H9 (cell line): Measurements from ENCODE around the gene TRHDE. TPM values are rescaled to one million over a fixed set of nuclear protein-coding genes. Genes with fewer than 3 reads are reported as not detected.

Experiments used
- DNase-seq: peaks from one replicate; pipeline ENCODE4 v3.0.0-alpha.2; 2017
- H2AFZ ChIP-seq: one replicate; pipeline ENCODE4 v1.6.1; 2013; ENCODE audit warnings: mild to moderate bottlenecking, low read length, control low read depth, moderate library complexity
- H2AK5ac ChIP-seq: 2 replicates; pipeline ENCODE4 v1.6.1; 2013; ENCODE audit warnings: low read length, control low read depth, mixed read lengths; ENCODE audit not compliant: insufficient read length
- H2BK120ac ChIP-seq: one replicate; pipeline ENCODE4 v1.6.1; 2013; ENCODE audit warnings: low read depth, mild to moderate bottlenecking, low read length, control low read depth, inconsistent platforms; ENCODE audit not compliant: poor library complexity, severe bottlenecking
- H2BK12ac ChIP-seq: 2 replicates; pipeline ENCODE4 v1.6.1; 2013; ENCODE audit warnings: low read length, control low read depth, mixed read lengths, low read depth; ENCODE audit not compliant: insufficient read length
- H2BK15ac ChIP-seq: 2 replicates; pipeline ENCODE4 v1.6.1; 2013; ENCODE audit warnings: low read depth, low read length, control low read depth
- H2BK20ac ChIP-seq: one replicate; pipeline ENCODE4 v1.6.1; 2013; ENCODE audit warnings: low read depth, mild to moderate bottlenecking, low read length, control low read depth, inconsistent platforms; ENCODE audit not compliant: poor library complexity, severe bottlenecking
- H2BK5ac ChIP-seq: 2 replicates; pipeline ENCODE4 v1.6.1; 2013; ENCODE audit warnings: low read length, control low read depth, mixed read lengths; ENCODE audit not compliant: insufficient read length
- H3K14ac ChIP-seq: 2 replicates; pipeline ENCODE4 v1.6.1; 2013; ENCODE audit warnings: low read length, control low read depth; ENCODE audit not compliant: insufficient read depth
- H3K18ac ChIP-seq: 2 replicates; pipeline ENCODE4 v1.6.1; 2013; ENCODE audit warnings: low read depth, mild to moderate bottlenecking, mixed read lengths, low read length, control low read depth; ENCODE audit not compliant: insufficient read length
- H3K23ac ChIP-seq: 2 replicates; pipeline ENCODE4 v1.6.1; 2013; ENCODE audit warnings: low read length, control low read depth, mixed read lengths, low read depth; ENCODE audit not compliant: insufficient read length
- H3K23me2 ChIP-seq: 2 replicates; pipeline ENCODE4 v1.6.1; 2013; ENCODE audit warnings: low read depth, mild to moderate bottlenecking, mixed read lengths, low read length, control low read depth; ENCODE audit not compliant: insufficient read length, poor library complexity, severe bottlenecking
- H3K27ac ChIP-seq: 2 replicates; pipeline ENCODE4 v1.5.1; 2013; ENCODE audit warnings: low read length, control low read depth, mixed read lengths, low read depth; ENCODE audit not compliant: insufficient read length
- H3K27me3 ChIP-seq: 2 replicates; pipeline ENCODE4 v1.6.1; 2013; ENCODE audit warnings: low read length, control low read depth, inconsistent platforms; ENCODE audit not compliant: insufficient read depth
- H3K4ac ChIP-seq: 2 replicates; pipeline ENCODE4 v1.6.1; 2013; ENCODE audit warnings: low read depth, mild to moderate bottlenecking, control low read depth, inconsistent platforms, low read length, moderate library complexity
- H3K4me1 ChIP-seq: 2 replicates; pipeline ENCODE4 v1.6.1; 2013; ENCODE audit warnings: low read length, control low read depth, inconsistent platforms; ENCODE audit not compliant: insufficient read depth
- H3K4me2 ChIP-seq: 2 replicates; pipeline ENCODE4 v1.6.1; 2013; ENCODE audit warnings: low read length, control low read depth, mixed read lengths; ENCODE audit not compliant: insufficient read length, insufficient read depth
- H3K56ac ChIP-seq: 2 replicates; pipeline ENCODE4 v1.6.1; 2013; ENCODE audit warnings: low read depth, mild to moderate bottlenecking, mixed read lengths, low read length, control low read depth; ENCODE audit not compliant: insufficient read length
- H3K79me1 ChIP-seq: 2 replicates; pipeline ENCODE4 v1.6.1; 2013; ENCODE audit warnings: low read depth, mild to moderate bottlenecking, moderate library complexity, low read length, control low read depth, inconsistent platforms; ENCODE audit not compliant: insufficient read depth, poor library complexity, severe bottlenecking
- H3K79me2 ChIP-seq: 2 replicates; pipeline ENCODE4 v1.6.1; 2013; ENCODE audit warnings: low read length, control low read depth, inconsistent platforms; ENCODE audit not compliant: insufficient read depth
- H3K9ac ChIP-seq: 2 replicates; pipeline ENCODE4 v1.6.1; 2013; ENCODE audit warnings: low read length, control low read depth, mixed read lengths; ENCODE audit not compliant: insufficient read length; ENCODE audit errors: extremely low read depth
- H3K9me3 ChIP-seq: one replicate; pipeline ENCODE4 v1.6.1; 2013; ENCODE audit warnings: low read depth, low read length, inconsistent platforms; ENCODE audit not compliant: control insufficient read depth
- H3T11ph ChIP-seq: one replicate; pipeline ENCODE4 v1.6.1; 2013; ENCODE audit warnings: mild to moderate bottlenecking, low read length, control low read depth, inconsistent platforms
- H4K20me1 ChIP-seq: one replicate; pipeline ENCODE4 v1.6.1; 2013; ENCODE audit not compliant: control insufficient read depth, insufficient read length, insufficient read depth
- H4K5ac ChIP-seq: 2 replicates; pipeline ENCODE4 v1.6.1; 2013; ENCODE audit warnings: low read depth, mild to moderate bottlenecking, mixed read lengths, low read length, control low read depth; ENCODE audit not compliant: insufficient read length
- H4K8ac ChIP-seq: replicated peaks from 2 replicates; pipeline ENCODE4 v1.6.1; 2013; ENCODE audit warnings: low read length, control low read depth, mixed read lengths, low read depth; ENCODE audit not compliant: insufficient read length
- H4K91ac ChIP-seq: 2 replicates; pipeline ENCODE4 v1.6.1; 2013; ENCODE audit warnings: low read depth, mild to moderate bottlenecking, moderate library complexity, mixed read lengths, low read length, control low read depth; ENCODE audit not compliant: insufficient read length
- H3K27ac Mint-ChIP-seq, 3 experiments: 2 replicates in 2 of 3; 3 replicates in 1 of 3; pipeline ENCODE4 v1.8.0; 2020 to 2021; ENCODE audit warnings: mixed read lengths in 3 of 3, mild to moderate bottlenecking in 1 of 3, moderate library complexity in 1 of 3
- H3K27me3 Mint-ChIP-seq: 2 replicates; pipeline ENCODE4 v1.8.0; 2021; ENCODE audit warnings: low read depth, mild to moderate bottlenecking, moderate library complexity, mixed read lengths
- H3K36me3 Mint-ChIP-seq, 3 experiments: 2 replicates in 2 of 3; 3 replicates in 1 of 3; pipeline ENCODE4 v1.8.0; 2020 to 2021; ENCODE audit warnings: low read depth in 3 of 3, mixed read lengths in 3 of 3; ENCODE audit not compliant: insufficient read depth in 1 of 3
- H3K4me1 Mint-ChIP-seq, 2 experiments: 2 replicates each; pipeline ENCODE4 v1.8.0; 2020; ENCODE audit warnings: mixed read lengths in 2 of 2
- H3K4me3 Mint-ChIP-seq, 2 experiments: 2 replicates in 1 of 2; 3 replicates in 1 of 2; pipeline ENCODE4 v1.8.0; 2020 to 2021; ENCODE audit warnings: mild to moderate bottlenecking in 2 of 2, mixed read lengths in 2 of 2, moderate library complexity in 1 of 2
- H3K9me3 Mint-ChIP-seq, 2 experiments: 2 replicates in 1 of 2; 3 replicates in 1 of 2; pipeline ENCODE4 v1.8.0; 2020; ENCODE audit warnings: mild to moderate bottlenecking in 2 of 2, mixed read lengths in 2 of 2, moderate library complexity in 1 of 2
- CTCF ChIP-seq: fragments of 200-600 bp; sonication (generic); conservative IDR thresholded peaks from 3 replicates; pipeline ENCODE4 v1.8.0; 2021; ENCODE audit warnings: antibody characterized with exemption, mild to moderate bottlenecking
- WGBS: extraction: QIAGEN DNeasy Blood & Tissue Kit; methylation state at CpG from one replicate; pipeline ENCODE4 v1.1.7; 2013; ENCODE audit warnings: missing lambda C conversion rate, low lambda C conversion rate, mixed read lengths; ENCODE audit not compliant: insufficient read length; ENCODE audit errors: extremely low coverage; 5-methylcytosine and 5-hydroxymethylcytosine counted together
- total RNA-seq: library from RNA; stranded (reverse); gene quantifications from 2 replicates; pipeline ENCODE4 v1.2.1, GENCODE V29; 2021

TRHDE gene
- total RNA-seq, 1 experiment from 2014 or later, result 1.0 TPM

DNA sequence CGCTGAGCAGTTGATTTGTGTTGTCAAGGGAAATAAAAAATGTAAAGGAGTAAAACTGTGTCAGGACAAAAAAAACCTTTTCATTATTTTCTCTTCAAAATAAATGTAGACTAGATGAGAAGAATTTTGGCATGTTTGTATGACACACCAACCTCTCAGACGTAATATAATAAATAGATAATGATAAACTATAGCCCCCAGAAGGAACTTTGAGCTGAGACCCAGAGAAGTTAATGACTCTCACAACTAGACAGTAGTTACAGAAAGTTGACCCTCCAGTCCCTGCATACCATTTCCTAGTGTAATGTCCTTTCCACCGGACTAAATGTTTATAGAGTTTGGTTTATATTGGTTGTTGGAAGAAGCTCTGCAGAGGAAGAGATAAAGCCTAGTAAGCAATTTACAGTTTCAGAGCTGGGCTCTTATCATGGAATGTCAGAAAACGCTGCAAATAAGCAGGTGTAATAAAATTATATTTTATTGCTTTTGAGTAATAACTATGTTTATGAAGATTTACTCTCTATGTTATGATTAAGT is 97.3 kb downstream of the TRHDE start:
- H3K27me3 Mint-ChIP-seq, result no peaks in the 10 kb centered on the region
- H3K23me2 ChIP-seq, result no peaks in the 10 kb centered on the region
- WGBS, result no CpG with 5 or more reads among the region's 4 CpGs

More for the DNA sequence above, 97.3 kb downstream of the TRHDE start:
- Histone ChIP-seq H3K23ac (no peak overlapping the region), H4K91ac (no peak overlapping the region), H3K9ac (no peak overlapping the region), H4K8ac (no peak overlapping the region), H2BK120ac (no peak overlapping the region), H3K4me1 (no peaks in the 10 kb centered on the region), H4K5ac (no peak overlapping the region), H3K79me1 (no peaks in the 10 kb centered on the region), H3K27me3 (no peaks in the 10 kb centered on the region), H2BK12ac (no peak overlapping the region), H3K27ac (no peak overlapping the region), H3T11ph (no peak overlapping the region), H3K14ac (no peak overlapping the region), H2BK5ac (no peak overlapping the region), H4K20me1 (no peaks in the 10 kb centered on the region), H3K79me2 (no peaks in the 10 kb centered on the region), H2AK5ac (no peak overlapping the region), H2BK15ac (no peak overlapping the region), H3K56ac (no peak overlapping the region), H2BK20ac (no peak overlapping the region), H3K4me2 (no peak overlapping the region), H3K18ac (no peak overlapping the region), H3K4ac (no peak overlapping the region), H3K9me3 (no peaks in the 10 kb centered on the region), H2AFZ (no peak overlapping the region)
- no peak for TF ChIP-seq CTCF
- Mint-ChIP-seq H3K4me1 (no peaks in the 10 kb centered on the region; a peak in 1 of 4 replicates), H3K36me3 (no peaks in the 10 kb centered on the region), H3K9me3 (no peaks in the 10 kb centered on the region), H3K27ac (no peak overlapping the region), H3K4me3 (no peak overlapping the region)
- DNase-seq, result no peak
